ENCODE data around the gene HNRNPCL4.
"Not testable (repeated sequence)": the region's sequence is repeated elsewhere in the genome, so short reads cannot be mapped to it uniquely, and the experiment has no call there.

HNRNPCL4 gene

GRCh38 chr1:13165531-13165930 lies at the start of gene HNRNPCL4:
Gene HNRNPCL4, minus strand, starts transcription at chr1:13165631. Its CDS starts 164 bp downstream, at chr1:13165467.
- not testable (repeated sequence) for DNase-seq (ENCODE audit: low read depth in 2 of 2)

- DNase-seq (ENCODE audit: low read depth in 2 of 2), result not testable (repeated sequence)
Measured at GRCh38 chr1:13208712-13209111, 43.3 kb upstream of the HNRNPCL4 start.

- DNase-seq (ENCODE audit: low read depth in 2 of 2), result not testable (repeated sequence)
Measured at GRCh38 chr1:13201309-13201708, 35.9 kb upstream of the HNRNPCL4 start, which contains the start of gene PRAMEF13. Gene PRAMEF13, minus strand, starts transcription at chr1:13201409. Its CDS starts 1,820 bp downstream, at chr1:13199589.

GRCh38 chr1:13171548-13171947 lies 6.1 kb upstream of the HNRNPCL4 start, which contains the start of gene PRAMEF9:
Gene PRAMEF9, plus strand, starts transcription at chr1:13171848. Its CDS starts 3,433 bp downstream, at chr1:13175281.
- DNase-seq (ENCODE audit: low read depth in 2 of 2), result not testable (repeated sequence)

GRCh38 chr1:13155909-13156308 lies 9.5 kb downstream of the HNRNPCL4 start, which contains the start of gene PRAMEF26:
Gene PRAMEF26, minus strand, starts transcription at chr1:13156009. Its CDS starts 2,914 bp downstream, at chr1:13153095.
- not testable (repeated sequence) for DNase-seq (ENCODE audit: low read depth in 2 of 2)

GRCh38 chr1:13116754-13117153 lies 48.7 kb downstream of the HNRNPCL4 start, which contains the start of gene HNRNPCL2:
Gene HNRNPCL2, minus strand, starts transcription at chr1:13116854. Its CDS starts 454 bp downstream, at chr1:13116400.
- not testable (repeated sequence) for DNase-seq (ENCODE audit: low read depth in 2 of 2)
